ENCODE measurements around the gene DIAPH2. TPM values are rescaled to one million over a fixed set of nuclear protein-coding genes. Genes with fewer than 3 reads are reported as not detected.

DIAPH2 gene
- total RNA-seq, 1 experiment from 2014 or later: 10.9 TPM

DNA sequence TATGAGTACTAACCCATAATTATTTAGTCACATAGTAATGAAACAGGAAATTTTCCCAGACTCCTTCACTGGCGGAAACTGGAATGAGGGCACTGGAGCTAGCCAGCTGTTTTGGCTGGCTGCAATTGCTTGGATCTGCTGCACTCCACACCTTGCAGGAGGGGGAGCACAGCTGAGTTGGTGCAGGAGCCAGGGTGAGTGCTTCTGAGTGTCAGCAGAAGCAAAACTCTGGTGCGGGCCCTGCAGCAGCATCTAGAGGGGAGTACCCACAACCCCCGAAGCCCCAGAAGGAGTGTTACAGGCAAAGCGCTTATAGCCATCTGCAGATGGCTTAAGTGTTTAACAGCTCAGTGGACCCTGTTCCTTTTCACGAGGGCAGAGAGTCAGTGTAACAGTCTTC is 295.1 kb downstream of the DIAPH2 start:
- no peak overlapping the region for H3K4me2 ChIP-seq (ENCODE audit: low read length)
- H3K4me3 ChIP-seq (replicated peaks in 1 of 2; ENCODE audit: low read depth in 1 of 2, low read length in 2 of 2): no peak overlapping the region
- DNase-seq (ENCODE audit: low read depth, low spot score): no peak
- POLR2A ChIA-PET: no interaction called here
- RAD21 ChIA-PET (ENCODE audit: low non-redundant PET in 1 of 2, low total read pairs in 2 of 2, uncharacterized antibody in 2 of 2, unreplicated experiment in 2 of 2): no interaction called here
- no TSS peak for BruUV-seq (replicated peaks)
- ATAC-seq: no peak
- no peaks in the 10 kb centered on the region for H3K4me1 ChIP-seq (ENCODE audit: control insufficient read depth in 1 of 2, insufficient read depth in 2 of 2, low read length in 2 of 2)
- H3K27me3 ChIP-seq (ENCODE audit: insufficient read depth, low read length): no peaks in the 10 kb centered on the region
- no peaks in the 10 kb centered on the region for H3K36me3 ChIP-seq (ENCODE audit: control insufficient read depth in 1 of 2, insufficient read depth in 2 of 2, low read length in 2 of 2)
- no peak overlapping the region for H3K27ac ChIP-seq (ENCODE audit: low read depth, low read length)
- CTCF ChIA-PET: no interaction called here
- H2AFZ ChIP-seq (ENCODE audit: low read depth, low read length, poor library complexity, severe bottlenecking): no peak overlapping the region
- no peaks in the 10 kb centered on the region for H3K9me3 ChIP-seq (ENCODE audit: control insufficient read depth in 1 of 2, insufficient read depth in 1 of 2, low read depth in 1 of 2, low read length in 2 of 2)
- H3K9ac ChIP-seq (ENCODE audit: low read length): no peak overlapping the region
- TF ChIP-seq, protein P1, sequence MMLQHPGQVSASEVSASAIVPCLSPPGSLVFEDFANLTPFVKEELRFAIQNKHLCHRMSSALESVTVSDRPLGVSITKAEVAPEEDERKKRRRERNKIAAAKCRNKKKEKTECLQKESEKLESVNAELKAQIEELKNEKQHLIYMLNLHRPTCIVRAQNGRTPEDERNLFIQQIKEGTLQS (IDR thresholded peaks at IDR 0.05): no peak
- TF ChIP-seq YY1 (IDR thresholded peaks at IDR 0.05; ENCODE audit: extremely low read depth, insufficient replicate concordance, low read depth, low read length) (no peak), EZH2phosphoT487 (IDR thresholded peaks at IDR 0.05; ENCODE audit: borderline replicate concordance) (no peak), EZH2 (IDR thresholded peaks at IDR 0.05) (no peak), JUND (IDR thresholded peaks at IDR 0.05) (no peak), SRF (IDR thresholded peaks at IDR 0.05; ENCODE audit: low read depth) (no peak), ELF1 (IDR thresholded peaks at IDR 0.05; ENCODE audit: borderline replicate concordance, low read depth) (no peak), CEBPB (IDR thresholded peaks at IDR 0.05; ENCODE audit: low read depth) (no peak), EGR1 (IDR thresholded peaks at IDR 0.05; ENCODE audit: low read depth) (no peak), TCF7L2 (IDR thresholded peaks at IDR 0.05; ENCODE audit: borderline replicate concordance, extremely low read depth, insufficient read depth, insufficient read length) (no peak), POLR2A (IDR thresholded peaks at IDR 0.05; ENCODE audit: borderline replicate concordance, extremely low read depth, insufficient read depth, insufficient read length) (no peak), CBX3 (IDR thresholded peaks at IDR 0.05; ENCODE audit: low read depth) (no peak), SIN3A (IDR thresholded peaks at IDR 0.05; ENCODE audit: low read depth) (no peak), SP1 (IDR thresholded peaks at IDR 0.05; ENCODE audit: low read depth) (no peak)
- TF ChIP-seq, protein P2, sequence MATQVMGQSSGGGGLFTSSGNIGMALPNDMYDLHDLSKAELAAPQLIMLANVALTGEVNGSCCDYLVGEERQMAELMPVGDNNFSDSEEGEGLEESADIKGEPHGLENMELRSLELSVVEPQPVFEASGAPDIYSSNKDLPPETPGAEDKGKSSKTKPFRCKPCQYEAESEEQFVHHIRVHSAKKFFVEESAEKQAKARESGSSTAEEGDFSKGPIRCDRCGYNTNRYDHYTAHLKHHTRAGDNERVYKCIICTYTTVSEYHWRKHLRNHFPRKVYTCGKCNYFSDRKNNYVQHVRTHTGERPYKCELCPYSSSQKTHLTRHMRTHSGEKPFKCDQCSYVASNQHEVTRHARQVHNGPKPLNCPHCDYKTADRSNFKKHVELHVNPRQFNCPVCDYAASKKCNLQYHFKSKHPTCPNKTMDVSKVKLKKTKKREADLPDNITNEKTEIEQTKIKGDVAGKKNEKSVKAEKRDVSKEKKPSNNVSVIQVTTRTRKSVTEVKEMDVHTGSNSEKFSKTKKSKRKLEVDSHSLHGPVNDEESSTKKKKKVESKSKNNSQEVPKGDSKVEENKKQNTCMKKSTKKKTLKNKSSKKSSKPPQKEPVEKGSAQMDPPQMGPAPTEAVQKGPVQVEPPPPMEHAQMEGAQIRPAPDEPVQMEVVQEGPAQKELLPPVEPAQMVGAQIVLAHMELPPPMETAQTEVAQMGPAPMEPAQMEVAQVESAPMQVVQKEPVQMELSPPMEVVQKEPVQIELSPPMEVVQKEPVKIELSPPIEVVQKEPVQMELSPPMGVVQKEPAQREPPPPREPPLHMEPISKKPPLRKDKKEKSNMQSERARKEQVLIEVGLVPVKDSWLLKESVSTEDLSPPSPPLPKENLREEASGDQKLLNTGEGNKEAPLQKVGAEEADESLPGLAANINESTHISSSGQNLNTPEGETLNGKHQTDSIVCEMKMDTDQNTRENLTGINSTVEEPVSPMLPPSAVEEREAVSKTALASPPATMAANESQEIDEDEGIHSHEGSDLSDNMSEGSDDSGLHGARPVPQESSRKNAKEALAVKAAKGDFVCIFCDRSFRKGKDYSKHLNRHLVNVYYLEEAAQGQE (IDR thresholded peaks at IDR 0.05; ENCODE audit: low read depth): no peak
- TF ChIP-seq, protein P3, sequence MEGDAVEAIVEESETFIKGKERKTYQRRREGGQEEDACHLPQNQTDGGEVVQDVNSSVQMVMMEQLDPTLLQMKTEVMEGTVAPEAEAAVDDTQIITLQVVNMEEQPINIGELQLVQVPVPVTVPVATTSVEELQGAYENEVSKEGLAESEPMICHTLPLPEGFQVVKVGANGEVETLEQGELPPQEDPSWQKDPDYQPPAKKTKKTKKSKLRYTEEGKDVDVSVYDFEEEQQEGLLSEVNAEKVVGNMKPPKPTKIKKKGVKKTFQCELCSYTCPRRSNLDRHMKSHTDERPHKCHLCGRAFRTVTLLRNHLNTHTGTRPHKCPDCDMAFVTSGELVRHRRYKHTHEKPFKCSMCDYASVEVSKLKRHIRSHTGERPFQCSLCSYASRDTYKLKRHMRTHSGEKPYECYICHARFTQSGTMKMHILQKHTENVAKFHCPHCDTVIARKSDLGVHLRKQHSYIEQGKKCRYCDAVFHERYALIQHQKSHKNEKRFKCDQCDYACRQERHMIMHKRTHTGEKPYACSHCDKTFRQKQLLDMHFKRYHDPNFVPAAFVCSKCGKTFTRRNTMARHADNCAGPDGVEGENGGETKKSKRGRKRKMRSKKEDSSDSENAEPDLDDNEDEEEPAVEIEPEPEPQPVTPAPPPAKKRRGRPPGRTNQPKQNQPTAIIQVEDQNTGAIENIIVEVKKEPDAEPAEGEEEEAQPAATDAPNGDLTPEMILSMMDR (IDR thresholded peaks at IDR 0.05 in 2 of 3, conservative IDR thresholded peaks at IDR 0.05 in 1 of 3; ENCODE audit: borderline replicate concordance in 1 of 3, insufficient read depth in 1 of 3, low read depth in 2 of 3, low read length in 2 of 3): no peak
- TF ChIP-seq, protein P4, sequence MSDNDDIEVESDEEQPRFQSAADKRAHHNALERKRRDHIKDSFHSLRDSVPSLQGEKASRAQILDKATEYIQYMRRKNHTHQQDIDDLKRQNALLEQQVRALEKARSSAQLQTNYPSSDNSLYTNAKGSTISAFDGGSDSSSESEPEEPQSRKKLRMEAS (IDR thresholded peaks at IDR 0.05): no peak
- TF ChIP-seq, protein P5, sequence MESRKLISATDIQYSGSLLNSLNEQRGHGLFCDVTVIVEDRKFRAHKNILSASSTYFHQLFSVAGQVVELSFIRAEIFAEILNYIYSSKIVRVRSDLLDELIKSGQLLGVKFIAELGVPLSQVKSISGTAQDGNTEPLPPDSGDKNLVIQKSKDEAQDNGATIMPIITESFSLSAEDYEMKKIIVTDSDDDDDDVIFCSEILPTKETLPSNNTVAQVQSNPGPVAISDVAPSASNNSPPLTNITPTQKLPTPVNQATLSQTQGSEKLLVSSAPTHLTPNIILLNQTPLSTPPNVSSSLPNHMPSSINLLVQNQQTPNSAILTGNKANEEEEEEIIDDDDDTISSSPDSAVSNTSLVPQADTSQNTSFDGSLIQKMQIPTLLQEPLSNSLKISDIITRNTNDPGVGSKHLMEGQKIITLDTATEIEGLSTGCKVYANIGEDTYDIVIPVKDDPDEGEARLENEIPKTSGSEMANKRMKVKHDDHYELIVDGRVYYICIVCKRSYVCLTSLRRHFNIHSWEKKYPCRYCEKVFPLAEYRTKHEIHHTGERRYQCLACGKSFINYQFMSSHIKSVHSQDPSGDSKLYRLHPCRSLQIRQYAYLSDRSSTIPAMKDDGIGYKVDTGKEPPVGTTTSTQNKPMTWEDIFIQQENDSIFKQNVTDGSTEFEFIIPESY (IDR thresholded peaks at IDR 0.05; ENCODE audit: extremely low read depth, insufficient replicate concordance, low read length): no peak
- H3K9me2 ChIP-seq (ENCODE audit: insufficient read depth): no peaks in the 10 kb centered on the region
- H3K79me2 ChIP-seq (ENCODE audit: insufficient read depth, low read length): no peaks in the 10 kb centered on the region
- intact Hi-C loops (cut with micrococcal nuclease): no loop called here
- no peaks in the 10 kb centered on the region for H4K20me1 ChIP-seq (ENCODE audit: insufficient read depth)

Measured in HCT116 (cell line).